Non-pigmented ciliary epithelial cell (primary cell): Measurements from ENCODE around the gene TBATA.

Source experiments
- DNase-seq: peaks from one replicate; pipeline ENCODE4 v3.0.0-alpha.2; 2010; ENCODE audit warnings: low read depth

Gene TBATA

GRCh38 chr10:70742537-70743429 is 42.4 kb downstream of the TBATA start:
- DNase-seq: no peak

- DNase-seq: no peak
These were observed 44.5 kb downstream of the TBATA start for GRCh38 chr10:70740406-70741288.

- DNase-seq: no peak
These were observed 46.4 kb downstream of the TBATA start for GRCh38 chr10:70738761-70739121.

GRCh38 chr10:70738006-70738760 is 47.0 kb downstream of the TBATA start:
- no peak for DNase-seq

GRCh38 chr10:70737250-70737649 is 47.9 kb downstream of the TBATA start:
- no peak for DNase-seq

GRCh38 chr10:70736525-70736924 is 48.7 kb downstream of the TBATA start:
- DNase-seq: no peak

GRCh38 chr10:70735161-70735560 is 50.0 kb downstream of the TBATA start:
- DNase-seq: no peak

GRCh38 chr10:70733051-70733450 is 52.1 kb downstream of the TBATA start:
- DNase-seq: no peak

GRCh38 chr10:70732569-70732968 is 52.6 kb downstream of the TBATA start:
- no peak for DNase-seq

- no peak for DNase-seq
These were observed 54.2 kb downstream of the TBATA start for GRCh38 chr10:70730955-70731354.

- DNase-seq: no peak
These were observed 55.3 kb downstream of the TBATA start for GRCh38 chr10:70729763-70730357.

- no peak for DNase-seq
These were observed 56.8 kb downstream of the TBATA start for GRCh38 chr10:70728328-70728727.

- no peak for DNase-seq
These were observed 58.2 kb downstream of the TBATA start for GRCh38 chr10:70726909-70727495.

- no peak for DNase-seq
These were observed 61.4 kb downstream of the TBATA start for GRCh38 chr10:70723771-70724170.

- DNase-seq: peak; percentile 20
These were observed 62.3 kb downstream of the TBATA start for GRCh38 chr10:70722820-70723424.
